IMR-90 (cell line): Measurements from ENCODE around the gene TSPAN33.

Source experiments
- CTCF ChIP-seq: conservative IDR thresholded peaks from 2 replicates; pipeline ENCODE4 v1.5.1; 2012; ENCODE audit warnings: mild to moderate bottlenecking, low read depth, low read length, improper control_type of control experiment
- SMC3 ChIP-seq: fragments of 150-350 bp; IDR thresholded peaks from 2 replicates; pipeline ENCODE4 v1.6.1; 2016; ENCODE audit warnings: low read depth, mild to moderate bottlenecking, antibody characterized with exemption, low read length, moderate library complexity

- no peak for TF ChIP-seq CTCF
- no peak for TF ChIP-seq SMC3
Measured at GRCh38 chr7:129144834-129145668, 544 bp downstream of the TSPAN33 start.
